HG03095 (cell line): ENCODE results near the gene SEMA5A.
A peak's percentile ranks its signal among the peaks of the same experiment; 100 is the strongest.

ENCODE experiments used
- ATAC-seq: cut with Tn5 transposase; IDR thresholded peaks from one replicate; pipeline ENCODE4 v1.9.1; 2021; ENCODE audit warnings: moderate library complexity; ENCODE audit not compliant: unreplicated experiment

SEMA5A gene

DNA sequence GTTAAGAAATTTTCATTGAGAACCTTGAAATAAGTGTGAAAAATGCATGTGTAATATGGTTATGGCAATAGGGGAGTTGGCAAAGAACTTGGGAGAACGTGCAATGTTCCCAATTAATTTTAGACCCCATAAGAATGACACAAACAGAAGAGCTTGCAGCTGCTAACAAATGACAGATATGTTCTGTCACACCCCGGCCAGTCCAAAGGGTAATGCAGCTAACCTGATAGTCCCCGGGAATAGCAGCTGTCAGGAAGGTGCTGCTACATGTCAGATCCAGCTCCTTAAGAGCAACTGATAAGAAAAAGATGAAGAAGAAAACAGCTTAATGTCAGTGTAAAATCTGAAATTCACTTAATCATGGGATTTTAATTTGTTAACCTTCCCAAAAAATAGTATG, 30.4 kb downstream of the SEMA5A start:
- ATAC-seq = no peak

DNA sequence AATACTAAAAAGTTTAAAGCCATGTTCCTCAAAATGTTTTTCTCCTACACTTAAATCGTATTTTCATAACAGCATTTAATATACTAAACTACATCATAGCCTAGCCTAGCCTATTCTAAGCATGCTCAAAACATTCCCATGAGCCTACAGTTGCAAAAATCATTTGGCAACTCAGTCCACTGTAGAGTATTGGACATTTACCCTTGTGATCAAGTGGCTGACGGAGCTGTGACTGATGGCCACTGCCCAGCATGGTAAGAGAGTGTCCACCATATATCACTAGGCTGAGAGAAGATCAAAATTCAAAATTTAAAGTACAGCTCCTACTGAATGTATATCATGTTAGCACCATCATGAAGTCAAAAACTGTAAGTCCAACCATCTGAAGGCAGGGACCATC, 30.9 kb downstream of the SEMA5A start:
- ATAC-seq = no peak

DNA sequence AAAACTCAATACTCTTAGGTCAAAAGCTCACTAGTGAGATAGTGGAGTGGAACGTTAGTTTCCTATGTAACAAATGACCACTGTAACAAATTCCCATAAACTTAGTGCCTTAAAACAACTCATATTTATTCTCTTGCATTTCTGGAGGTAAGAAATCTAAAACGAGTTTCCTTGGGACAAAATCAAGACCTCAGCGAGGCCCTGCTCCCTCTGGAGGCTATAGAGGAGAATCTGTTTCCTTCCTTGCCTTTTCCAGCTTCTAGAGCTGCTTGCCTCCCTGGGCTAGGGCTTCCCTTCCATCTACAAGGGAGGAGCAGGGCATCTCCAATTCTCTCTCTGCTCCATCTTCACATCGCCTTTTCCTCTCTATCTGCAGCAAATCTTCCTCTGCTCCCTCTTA, 32.0 kb downstream of the SEMA5A start:
- no peak for ATAC-seq

DNA sequence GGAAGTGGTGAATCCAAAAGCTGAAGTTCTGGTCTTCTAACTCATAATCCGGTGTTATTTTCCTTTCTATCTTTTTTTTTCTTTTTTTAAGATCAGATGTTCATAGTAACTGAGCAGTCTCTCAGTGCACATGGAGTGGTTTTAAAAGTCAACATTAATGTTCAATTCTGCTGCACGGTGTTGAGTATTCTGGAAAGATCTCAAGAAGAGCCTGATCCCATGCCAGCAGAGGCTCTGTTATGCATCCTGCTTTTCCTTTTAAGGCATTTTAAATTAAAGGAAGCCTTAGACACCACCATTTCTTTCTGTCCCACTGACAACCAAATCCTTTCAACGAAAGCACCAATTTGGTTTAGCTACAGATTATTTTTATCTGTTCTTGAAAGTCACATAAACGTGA, 33.4 kb downstream of the SEMA5A start:
- no peak for ATAC-seq

DNA sequence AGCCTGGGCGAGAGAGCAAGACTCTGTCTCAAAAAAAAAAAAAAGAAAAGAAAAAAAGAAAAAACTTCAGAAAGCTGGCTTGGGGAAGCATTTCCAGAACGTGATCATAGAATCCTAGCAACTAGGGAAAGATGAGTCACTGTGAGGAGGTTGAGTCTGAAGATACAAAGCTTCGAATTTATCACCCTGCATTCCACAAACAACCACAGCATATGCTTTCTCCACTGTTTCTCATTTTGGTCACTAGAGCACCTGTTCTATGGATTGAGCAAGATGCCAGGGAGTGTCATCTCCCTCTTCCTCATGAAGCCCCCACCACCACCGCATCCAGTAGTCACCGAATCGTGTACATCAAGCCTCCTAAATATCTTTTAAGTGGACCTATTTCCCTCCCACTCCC, 37.9 kb downstream of the SEMA5A start:
- no peak for ATAC-seq

DNA sequence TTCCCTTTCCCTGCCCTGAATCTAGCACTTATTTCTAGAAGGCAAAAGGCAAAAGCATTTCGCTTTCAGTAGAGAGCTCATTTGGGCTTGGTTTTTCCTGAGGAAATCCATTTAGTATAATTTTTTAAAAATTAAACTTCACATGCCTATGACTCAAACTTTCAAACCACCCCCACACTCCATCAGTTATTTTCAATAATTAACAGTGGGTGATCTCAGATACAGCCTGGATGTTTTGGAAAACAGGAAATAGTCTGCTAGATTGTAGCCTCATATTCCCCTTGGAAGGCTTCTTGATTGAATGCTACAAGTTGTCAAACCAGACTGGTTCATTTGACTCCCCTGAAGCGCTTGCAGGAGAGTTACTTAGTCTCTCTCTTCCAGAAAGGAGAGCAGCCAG, 40.6 kb downstream of the SEMA5A start:
- ATAC-seq = no peak

DNA sequence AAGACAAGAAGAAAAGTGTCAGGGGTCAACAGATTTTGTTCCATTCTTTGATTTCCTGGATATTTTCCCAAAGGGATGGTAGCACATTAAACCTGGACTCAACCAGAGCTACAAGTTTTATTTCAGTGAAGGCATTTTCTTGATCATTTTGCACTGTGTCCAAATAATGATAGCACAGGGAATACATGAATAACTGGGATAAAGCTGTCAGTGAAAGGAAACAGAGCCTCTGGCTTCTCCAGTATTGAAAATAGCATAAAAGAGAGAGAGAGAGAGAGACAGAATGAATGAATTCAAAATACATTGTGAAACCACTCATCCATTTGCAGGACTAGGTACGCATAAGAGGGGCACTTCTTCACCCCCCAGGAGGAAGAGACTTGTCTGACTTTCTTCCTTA, 43.0 kb downstream of the SEMA5A start:
- ATAC-seq = no peak

DNA sequence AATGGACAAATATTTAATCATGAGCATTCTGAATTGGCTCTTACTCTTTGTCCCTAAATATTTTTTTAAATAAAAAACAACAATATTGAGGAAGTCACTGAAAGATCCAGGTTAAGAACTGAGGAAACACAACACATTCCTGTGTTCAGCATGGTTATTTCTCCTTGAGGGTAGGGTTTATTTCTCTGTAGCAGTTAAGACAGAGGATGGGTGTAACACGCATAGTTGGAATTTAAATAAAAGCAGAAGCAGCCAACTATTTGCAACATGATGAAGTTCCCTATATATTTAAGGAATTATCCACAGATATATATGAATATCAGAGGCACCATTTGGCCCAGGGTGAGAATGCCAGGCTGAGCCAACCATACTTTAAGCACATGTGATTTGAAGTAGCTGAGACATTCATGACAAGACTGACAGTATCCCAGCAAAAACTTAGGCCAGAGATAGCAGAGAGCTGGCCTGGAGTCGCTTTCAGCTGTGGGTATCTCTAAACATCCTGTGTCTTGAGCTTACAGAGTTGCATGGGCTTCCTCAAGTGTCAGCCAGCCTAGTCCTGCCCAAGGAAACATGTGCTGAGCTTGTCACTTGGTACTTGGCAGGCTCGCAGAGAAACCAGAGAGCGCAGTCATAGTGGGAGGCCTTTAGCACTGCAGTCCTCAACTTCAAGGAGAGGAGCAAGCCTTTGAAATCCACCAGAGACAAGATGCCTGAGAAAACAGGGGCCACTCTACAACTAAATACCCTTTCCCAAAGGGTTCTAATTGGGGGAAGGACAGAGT, 43.6 kb downstream of the SEMA5A start:
- no peak for ATAC-seq

DNA sequence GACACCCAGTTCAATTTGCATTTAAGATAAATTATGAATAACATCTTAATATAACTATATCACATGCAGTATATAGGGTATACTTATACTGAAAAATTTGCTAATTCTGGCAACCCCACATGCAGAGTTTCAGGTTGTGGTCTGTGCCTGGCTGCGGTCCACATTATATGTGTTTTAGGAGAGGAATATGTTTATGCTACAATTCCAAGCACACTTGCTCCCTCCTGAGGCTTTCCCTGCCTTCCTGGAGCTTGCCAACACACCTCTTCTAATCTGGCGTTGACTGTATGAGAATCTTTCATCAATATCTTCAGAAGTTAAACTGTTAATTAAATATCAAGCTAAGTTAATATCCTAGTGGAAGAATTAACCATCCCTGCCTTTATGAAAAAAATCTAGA, 45.2 kb downstream of the SEMA5A start:
- ATAC-seq = no peak

DNA sequence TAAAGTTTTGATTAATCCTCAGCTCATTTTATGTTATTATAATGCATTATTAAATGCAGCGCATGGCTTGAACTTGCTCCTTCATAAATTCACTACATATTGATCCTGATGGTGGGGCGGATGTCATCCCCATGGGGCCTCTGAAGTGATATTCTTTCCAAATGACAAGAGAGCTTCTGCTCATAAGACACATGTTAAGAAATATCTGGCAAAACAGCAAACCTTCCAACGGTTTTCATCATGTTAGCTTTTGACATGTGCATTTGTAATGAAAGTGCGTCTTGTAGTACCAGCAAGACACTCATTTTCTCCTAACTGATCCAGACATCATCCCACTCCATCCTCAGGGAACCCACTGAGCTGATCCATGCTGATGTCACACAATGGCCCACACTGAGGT, 45.7 kb downstream of the SEMA5A start:
- no peak for ATAC-seq

DNA sequence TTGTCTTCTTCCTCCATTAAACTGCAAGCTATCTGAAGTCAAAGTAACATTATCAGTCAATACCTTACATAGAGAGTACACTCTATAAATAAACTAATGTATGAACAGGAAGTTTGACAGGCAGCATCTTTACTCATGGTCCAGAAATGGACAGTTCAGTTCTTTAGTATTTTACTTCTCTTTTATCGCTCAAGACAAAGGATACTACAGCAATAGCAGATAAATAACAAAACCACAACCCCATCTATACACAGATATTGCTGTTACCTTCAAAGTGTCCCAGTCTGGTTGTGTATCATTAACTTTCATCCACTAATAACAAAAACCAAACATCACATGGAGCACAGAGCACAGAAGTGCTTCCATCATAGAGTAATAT, 46.4 kb downstream of the SEMA5A start:
- ATAC-seq = peak; percentile 80

DNA sequence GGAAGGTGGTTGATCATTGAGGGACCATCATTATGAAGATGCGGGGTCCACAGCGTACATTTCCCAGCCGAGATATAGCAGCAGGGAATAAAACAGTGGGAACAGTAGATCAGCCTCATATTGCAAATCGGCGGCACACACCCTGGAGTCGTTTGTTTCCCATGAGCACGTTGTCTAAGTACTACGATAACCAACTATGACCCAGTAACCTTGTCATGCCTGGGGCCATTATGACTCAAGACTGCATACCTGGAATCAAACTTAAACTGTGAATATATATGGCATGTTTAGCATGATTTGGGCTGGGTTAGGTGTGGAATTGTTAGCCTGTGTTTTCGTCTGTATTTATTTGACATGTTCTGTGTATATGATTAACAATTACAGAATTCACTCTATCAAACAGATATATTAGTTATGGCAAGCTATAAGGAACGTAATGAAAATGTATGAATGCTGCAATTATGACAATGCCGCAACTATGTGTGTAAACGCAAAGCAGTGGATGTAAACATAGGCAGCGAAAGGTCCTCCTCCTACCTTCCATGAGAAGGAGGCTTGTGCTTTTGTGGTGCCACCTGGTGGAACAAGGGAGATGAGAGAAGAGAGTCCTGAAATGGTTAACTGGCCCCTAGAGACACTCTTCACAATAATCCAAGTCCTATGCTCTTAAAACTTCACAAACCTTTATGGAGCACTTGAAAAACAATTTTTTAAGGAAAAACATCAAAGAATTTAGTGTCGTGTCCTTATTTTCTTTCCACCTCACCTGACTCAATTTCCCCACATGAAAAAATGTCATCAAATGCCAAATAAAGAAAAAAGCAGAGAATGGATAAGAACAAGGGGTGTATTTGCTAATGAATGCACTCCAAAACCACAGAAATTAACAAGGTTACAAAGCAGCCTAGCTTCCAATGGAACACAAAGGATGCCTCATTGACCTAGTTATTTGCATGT, 47.1 kb downstream of the SEMA5A start:
- ATAC-seq = no peak

DNA sequence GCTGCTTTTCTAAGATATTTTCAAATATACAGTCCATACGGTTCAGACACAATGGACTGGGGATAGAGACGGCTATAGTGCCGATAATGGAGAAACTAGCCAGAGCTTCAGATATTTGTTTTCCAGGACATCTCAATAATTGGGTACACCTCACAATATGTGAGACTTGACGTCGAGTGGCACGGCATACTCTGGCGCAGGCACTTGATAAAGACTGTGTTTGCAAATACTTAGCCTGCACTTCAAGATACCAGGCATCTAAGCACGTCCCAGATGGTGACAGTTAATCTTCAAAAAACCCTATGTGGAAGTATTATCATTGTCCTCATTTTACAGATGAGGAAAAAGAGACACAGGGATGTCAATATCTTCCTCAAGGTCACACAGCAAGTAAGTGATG, 48.5 kb downstream of the SEMA5A start:
- ATAC-seq = no peak

DNA sequence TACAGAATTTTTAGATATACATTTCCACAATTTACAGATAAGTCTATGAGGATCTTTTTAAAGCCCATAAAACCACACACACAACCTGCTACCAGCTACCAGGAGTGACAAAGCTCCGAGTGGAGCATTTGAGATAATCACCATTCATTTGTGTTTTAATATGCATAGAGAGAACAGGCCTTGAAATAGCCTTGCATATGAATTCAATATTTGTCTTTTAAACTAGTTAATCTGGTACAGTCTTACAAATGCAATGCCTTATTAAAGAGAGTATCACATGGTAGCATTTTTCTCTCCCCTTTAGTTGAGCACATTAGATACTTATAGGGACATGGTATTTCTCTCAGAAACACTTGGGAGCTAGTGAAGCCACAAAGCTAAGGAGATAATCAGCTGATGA, 49.1 kb downstream of the SEMA5A start:
- no peak for ATAC-seq

DNA sequence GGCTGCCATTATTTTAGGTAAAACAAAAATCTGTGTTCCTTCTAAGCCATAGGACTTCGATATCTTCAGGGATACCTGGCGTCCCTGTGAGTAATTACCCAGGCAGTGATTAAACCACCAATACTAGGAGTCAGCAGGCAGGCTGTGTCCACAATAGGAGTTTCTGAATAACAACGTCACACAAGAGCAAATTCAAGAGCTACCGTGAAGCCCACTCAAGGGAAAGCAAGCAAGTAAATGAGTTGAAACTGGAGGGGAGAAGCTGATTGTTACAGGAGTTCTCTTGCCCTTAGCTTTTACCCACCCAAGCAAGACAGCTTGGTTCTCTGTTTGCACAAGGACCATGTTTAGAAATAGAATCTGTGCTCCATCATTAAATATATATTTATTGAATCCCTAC, 50.8 kb downstream of the SEMA5A start:
- no peak for ATAC-seq

DNA sequence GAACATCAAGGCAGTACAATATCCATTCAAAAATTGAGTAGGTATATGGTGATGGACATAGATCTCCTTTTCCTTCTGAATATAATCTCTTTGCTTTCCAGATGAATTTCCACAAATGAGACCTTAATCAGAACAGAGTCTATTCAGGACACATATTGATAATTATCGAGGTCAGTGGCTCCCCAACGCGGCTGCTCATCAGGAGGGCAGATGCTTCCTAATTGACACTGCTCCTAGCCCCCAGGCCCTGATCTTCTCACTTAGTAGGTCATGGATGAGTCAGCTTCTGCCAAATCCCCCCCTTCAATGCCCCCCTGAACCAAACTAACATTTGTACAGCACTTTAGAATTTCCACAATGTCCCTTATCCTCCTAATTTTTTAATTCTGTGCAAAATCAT, 51.6 kb downstream of the SEMA5A start:
- no peak for ATAC-seq

DNA sequence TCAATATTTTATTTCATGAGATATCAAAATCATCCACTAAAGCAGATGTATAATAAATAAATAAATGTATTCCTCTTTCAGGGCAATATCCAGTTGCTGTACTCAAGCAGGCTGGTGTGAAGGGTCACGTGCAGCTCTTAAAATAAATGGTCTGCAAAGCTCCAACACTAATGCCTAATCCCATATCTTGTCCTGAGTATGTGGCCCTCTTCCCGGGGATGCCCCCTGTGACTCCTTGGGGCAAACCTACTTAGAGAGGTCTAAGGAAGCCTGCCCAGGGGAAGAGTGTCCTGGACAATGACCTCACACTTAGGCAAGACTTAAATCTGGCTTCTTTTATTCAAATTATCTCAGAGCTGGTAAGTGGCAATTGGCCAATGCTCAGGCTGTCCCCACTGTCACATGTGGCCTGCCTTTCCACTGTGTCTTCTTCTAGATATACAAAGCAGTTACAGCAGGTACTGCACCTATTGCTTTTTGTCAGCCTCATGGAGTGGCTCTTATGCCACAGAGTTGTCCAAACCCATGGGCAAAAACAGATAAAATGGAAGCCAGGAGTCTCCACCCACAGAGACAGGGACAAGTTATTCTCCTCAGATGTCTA, 55.3 kb downstream of the SEMA5A start:
- no peak for ATAC-seq

DNA sequence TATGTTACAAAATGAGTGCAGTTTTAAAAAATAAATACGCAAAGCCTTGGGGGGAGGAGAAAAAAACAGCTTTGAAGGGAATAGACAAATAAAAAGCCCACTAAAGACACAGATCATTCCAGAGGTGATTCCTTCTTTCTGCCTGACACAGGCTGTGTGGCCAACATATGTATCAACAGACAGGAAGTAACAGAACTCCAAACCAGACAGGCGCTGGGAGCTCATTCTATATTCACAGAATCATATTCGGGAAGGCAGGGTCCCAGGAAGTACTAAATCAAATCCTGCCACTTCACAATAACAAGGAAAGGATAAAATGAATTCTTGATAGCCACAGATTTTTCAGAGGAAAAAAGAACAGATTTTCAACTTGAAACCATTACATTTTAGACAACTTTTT, 62.1 kb downstream of the SEMA5A start:
- no peak for ATAC-seq

DNA sequence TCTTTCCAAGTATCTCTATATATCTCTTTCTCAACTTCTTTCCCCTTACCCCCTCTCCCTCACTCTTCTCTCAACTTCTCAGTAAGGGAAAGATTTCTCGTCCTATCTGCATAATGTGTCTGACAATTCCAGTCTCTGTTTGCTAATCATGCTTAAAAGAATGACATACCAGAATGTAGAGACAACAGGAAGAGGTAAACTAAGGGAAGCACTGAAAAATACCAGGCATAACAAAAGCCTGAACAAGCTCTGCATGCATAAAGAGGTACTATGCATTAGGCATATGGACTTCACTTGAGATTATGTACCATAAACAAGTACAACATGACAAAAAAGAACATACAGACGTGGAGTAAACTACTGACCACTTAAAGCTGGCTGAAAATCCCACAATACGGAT, 62.6 kb downstream of the SEMA5A start:
- no peak for ATAC-seq

DNA sequence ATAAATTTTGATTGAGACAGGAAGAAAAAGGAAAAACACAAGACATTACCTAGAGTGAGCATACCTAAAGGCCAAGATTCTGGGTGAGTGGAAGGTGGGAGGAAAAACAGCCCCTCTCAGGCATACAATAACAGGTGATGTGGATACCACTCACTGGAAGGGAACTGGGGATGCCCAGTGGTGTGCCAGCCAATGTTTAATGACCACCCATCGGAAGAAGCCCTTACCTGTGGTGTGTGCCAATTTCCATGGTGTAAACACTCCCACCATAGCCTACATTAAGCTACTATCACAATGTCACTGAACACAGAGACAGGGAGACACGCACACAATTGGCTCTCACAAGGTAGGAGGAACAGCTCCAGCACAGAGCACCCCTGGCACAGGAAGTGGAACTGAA, 63.5 kb downstream of the SEMA5A start:
- no peak for ATAC-seq

DNA sequence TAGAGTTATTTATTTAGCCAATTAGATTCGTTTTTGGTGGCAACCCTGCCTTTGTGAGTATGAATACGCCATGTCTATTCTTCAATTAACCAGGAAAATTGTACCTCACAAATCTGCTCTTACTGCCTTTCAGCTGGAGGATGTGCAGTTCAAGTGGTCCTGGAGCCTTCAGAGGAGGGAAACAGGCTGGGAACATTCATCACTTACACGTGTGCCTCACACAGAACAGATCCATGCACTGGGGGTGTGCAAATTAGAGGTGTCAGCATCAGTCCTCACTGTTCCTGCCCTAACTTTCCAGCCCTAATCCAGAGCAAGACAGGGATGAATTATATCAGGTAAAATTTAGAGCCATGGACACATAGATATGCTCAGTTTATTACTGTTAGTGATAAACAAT, 65.4 kb downstream of the SEMA5A start:
- no peak for ATAC-seq

DNA sequence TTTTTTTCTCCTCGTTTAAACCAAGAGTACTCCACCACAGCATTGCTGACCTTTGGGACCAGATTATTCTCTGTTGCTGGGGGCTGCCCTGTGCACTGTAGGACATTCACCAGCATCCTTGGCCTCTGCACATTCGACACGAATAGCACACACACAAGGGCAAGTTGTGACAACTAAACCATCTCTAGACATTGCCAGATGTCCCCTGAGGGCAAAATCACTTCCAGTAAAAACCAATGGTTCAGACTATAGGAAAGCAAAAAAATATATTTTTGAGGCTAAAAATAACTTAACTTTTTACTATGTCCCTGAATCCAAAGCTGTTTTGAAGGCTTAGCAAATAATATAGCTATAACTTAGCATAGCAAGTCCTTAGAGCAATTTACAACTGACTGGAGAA, 65.9 kb downstream of the SEMA5A start:
- ATAC-seq = no peak
